HG03378 (cell line): ENCODE results near the gene CTNNBIP1.
A peak's percentile ranks its signal among the peaks of the same experiment; 100 is the strongest.
"Not testable (repeated sequence)": the region's sequence is repeated elsewhere in the genome, so short reads cannot be mapped to it uniquely, and the experiment has no call there.

ENCODE experiments used
- ATAC-seq: cut with Tn5 transposase; IDR thresholded peaks from one replicate; pipeline ENCODE4 v1.9.1; 2021; ENCODE audit warnings: mild to moderate bottlenecking, moderate library complexity; ENCODE audit not compliant: unreplicated experiment

The CTNNBIP1 gene

GRCh38 chr1:9910076-9910422, at the start of gene CTNNBIP1:
CTNNBIP1 (minus strand) TSS chr1:9910269; CDS start chr1:9872064, 38,205 bp downstream.
- ATAC-seq, result no peak

- no peak for ATAC-seq
These were observed 47.7 kb upstream of the CTNNBIP1 start for GRCh38 chr1:9957726-9958125.

- no peak for ATAC-seq
These were observed 36.2 kb upstream of the CTNNBIP1 start for GRCh38 chr1:9946315-9946714.

GRCh38 chr1:9942939-9943788, 33.1 kb upstream of the CTNNBIP1 start, which contains the start of the genes LZIC and NMNAT1:
LZIC (minus strand) TSS chr1:9943391; CDS start chr1:9936619, 6,772 bp downstream.
NMNAT1 (plus strand) TSS chr1:9943475; CDS start chr1:9972074, 28,599 bp downstream.
- peak; percentile 85 for ATAC-seq

- peak; percentile 32 for ATAC-seq
These were observed 32.4 kb upstream of the CTNNBIP1 start for GRCh38 chr1:9942399-9942938.

GRCh38 chr1:9929431-9930385, 19.6 kb upstream of the CTNNBIP1 start:
- no peak for ATAC-seq

GRCh38 chr1:9927259-9927658, 17.2 kb upstream of the CTNNBIP1 start:
- no peak for ATAC-seq

- ATAC-seq, result no peak
These were observed 12.3 kb upstream of the CTNNBIP1 start for GRCh38 chr1:9922342-9922741.

- ATAC-seq, result no peak
These were observed 10.5 kb upstream of the CTNNBIP1 start for GRCh38 chr1:9920606-9921005.

GRCh38 chr1:9917901-9918300, 7.8 kb upstream of the CTNNBIP1 start:
- ATAC-seq, result no peak

GRCh38 chr1:9917495-9917894, 7.4 kb upstream of the CTNNBIP1 start:
- not testable (repeated sequence) for ATAC-seq

- ATAC-seq, result no peak
These were observed 6.4 kb upstream of the CTNNBIP1 start for GRCh38 chr1:9916452-9916851.

GRCh38 chr1:9914610-9914937, 4.5 kb upstream of the CTNNBIP1 start:
- no peak for ATAC-seq

- no peak for ATAC-seq
These were observed 2.3 kb upstream of the CTNNBIP1 start for GRCh38 chr1:9912264-9912936.

- ATAC-seq, result peak; percentile 83
These were observed 532 bp upstream of the CTNNBIP1 start for GRCh38 chr1:9910423-9911178.

GRCh38 chr1:9909234-9910046, 629 bp downstream of the CTNNBIP1 start:
- ATAC-seq, result no peak

- ATAC-seq, result no peak
These were observed 1.2 kb downstream of the CTNNBIP1 start for GRCh38 chr1:9908871-9909233.

GRCh38 chr1:9907441-9907840, 2.6 kb downstream of the CTNNBIP1 start:
- ATAC-seq, result no peak

GRCh38 chr1:9906466-9906865, 3.6 kb downstream of the CTNNBIP1 start:
- no peak for ATAC-seq
